HG03280 (cell line): ENCODE results near the gene CTSS.
A peak's percentile ranks its signal among the peaks of the same experiment; 100 is the strongest.

Source experiments
- ATAC-seq: cut with Tn5 transposase; IDR thresholded peaks from one replicate; pipeline ENCODE4 v1.9.1; 2021; ENCODE audit warnings: mild to moderate bottlenecking, moderate library complexity; ENCODE audit not compliant: unreplicated experiment

The CTSS gene

DNA sequence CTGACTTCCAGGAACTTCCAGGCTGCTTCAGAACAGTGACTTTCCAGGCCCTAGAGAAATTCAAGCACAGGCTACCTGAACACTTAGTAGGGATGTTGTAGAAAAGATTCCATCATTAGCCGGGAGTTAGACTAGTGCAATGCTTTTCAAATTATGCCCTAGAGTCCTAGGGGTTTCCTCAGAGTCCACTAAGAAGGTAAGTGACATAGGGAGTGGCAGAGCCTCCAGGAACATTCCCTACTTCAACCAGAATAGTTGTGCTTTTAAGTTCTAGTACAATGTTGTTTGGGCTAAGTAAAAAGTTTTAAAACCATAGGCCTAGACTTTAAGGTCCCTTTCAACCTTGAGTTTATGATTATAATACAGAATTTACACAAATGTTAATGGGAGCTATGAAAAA, 59.5 kb downstream of the CTSS start:
- no peak for ATAC-seq

GRCh38 chr1:150703427-150703826, 62.2 kb downstream of the CTSS start:
- ATAC-seq, result no peak

DNA sequence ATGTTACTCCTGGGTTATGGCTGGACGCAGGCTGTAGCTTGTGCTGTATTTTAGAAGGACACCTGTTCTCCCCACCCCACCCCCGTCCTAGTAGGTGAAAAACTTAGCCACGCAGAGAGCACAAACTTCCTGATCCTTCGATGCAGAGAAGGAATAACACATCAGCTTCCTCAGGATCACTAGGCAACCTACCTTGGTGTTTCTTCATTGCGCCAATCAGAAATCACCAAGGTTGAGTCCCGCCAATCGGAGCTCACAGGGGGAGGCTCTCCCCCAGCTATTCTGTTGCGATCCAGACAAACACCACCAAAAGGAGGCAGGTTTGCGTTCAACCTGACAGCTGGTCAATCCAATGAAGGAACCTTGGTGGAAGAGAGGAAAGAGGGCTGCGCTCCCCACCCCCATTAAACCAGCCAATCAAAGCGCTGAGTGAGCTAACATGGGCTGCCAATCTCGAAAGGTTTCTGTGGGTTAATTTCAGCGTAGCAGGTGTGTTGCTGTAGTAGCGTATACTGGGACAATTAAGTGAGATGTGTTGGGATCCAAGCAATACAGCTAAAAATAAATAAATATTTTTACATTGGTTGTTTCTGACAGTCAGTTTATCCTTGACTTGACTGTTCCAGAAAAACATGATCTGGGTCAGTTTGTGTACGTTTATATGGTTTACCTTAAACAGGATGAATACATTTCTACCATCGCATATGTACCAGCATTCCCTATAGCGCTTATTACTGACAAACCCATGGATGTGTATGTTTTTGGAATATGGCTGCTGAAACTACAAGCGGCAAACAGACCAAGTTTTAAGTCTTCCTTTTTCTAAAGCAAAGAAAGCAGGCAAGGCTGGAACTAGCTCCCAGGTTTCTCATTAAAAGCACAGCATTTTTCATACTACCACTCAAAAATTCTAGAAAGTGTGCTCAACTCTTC, 68.3 kb downstream of the CTSS start, which contains the start of gene GOLPH3L:
Gene GOLPH3L, minus strand, starts transcription at position 160 of the 933 bp plus-strand sequence. CDS start 2,316 bp downstream, outside the sequence.
- peak; percentile 99 for ATAC-seq

- ATAC-seq, result no peak
Measured at GRCh38 chr1:150696590-150696989, 69.0 kb downstream of the CTSS start.

DNA sequence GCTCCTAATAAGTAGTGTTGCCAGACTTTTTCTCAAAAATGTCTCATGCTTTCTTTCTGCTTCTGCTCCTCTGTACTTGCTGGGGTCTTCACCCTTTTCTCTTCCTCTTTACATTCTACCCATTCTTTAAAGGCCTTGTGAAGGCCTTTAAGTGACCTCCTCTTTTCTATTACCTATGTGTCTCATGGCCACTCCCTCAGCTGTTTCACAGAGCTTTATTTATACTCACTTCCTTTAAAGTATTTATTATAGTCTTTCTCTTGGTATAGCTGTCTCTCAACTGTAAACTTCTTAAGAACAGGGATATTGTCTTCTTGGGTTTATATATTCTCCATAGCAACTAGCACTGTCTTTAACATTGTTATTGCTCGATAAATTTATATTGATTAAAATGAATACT, 69.4 kb downstream of the CTSS start:
- ATAC-seq, result no peak

DNA sequence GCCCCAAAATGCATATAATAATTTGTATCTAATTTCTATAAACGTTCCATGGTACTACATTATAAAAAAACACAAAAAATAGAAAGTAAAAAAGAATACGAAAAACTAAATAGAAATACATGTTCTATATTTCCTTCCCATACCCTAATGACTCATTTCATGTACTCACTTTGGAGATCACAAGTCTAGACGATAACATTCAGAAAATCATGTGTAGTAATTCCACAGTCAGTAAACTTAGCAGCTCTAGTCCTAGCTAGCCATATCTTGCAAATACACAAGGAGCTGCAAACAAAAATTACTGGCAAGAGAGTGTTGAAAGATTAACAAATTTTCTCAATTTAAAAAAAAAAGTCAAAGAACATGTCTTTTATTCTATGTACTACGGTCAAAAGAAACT, 70.0 kb downstream of the CTSS start:
- ATAC-seq, result no peak

- no peak for ATAC-seq
Measured at GRCh38 chr1:150692720-150693119, 72.9 kb downstream of the CTSS start.

DNA sequence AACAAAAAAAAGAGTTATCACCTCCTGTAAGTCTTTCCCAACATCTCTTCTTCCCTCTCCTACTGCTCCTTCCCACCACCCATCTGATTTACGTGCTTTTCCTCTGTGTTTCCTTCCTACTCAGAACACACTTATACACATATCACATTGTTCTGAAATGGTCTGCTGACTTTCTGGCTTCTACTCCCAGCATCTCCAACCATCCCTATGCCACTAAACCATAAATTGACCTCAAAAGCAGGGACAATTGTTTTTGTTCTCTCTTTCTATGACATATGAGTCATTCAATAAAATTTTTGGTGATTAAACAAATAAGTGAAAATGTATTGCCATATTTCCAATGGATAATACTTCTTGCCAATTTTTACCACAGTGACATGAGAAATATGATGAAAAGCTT, 76.8 kb downstream of the CTSS start:
- ATAC-seq, result no peak

DNA sequence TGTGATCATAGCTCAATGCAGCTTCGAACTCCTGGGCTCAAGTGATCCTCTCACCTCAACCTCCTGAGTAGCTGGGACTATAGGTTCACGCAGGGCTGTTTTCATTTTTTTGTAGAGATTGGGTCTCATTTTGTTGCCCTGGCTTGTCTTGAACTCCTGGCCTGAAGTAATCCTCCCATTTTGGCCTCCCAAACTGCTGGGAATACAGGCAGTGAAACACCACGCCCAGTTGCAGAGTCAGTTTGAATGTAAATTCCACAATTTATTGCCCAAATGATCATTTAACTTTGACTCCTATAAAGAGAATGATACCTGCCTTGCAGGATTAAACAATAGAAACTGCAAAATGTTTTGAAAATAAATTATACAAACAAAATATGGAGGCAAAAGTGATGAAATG, 79.3 kb downstream of the CTSS start:
- no peak for ATAC-seq

GRCh38 chr1:150683914-150684313, 81.7 kb downstream of the CTSS start:
- ATAC-seq, result no peak
